ENCODE measurements around the gene XPO5.

- TF ChIP-seq CTCF (IDR thresholded peaks at IDR 0.05) (no peak), POLR2AphosphoS5 (IDR thresholded peaks at IDR 0.05; ENCODE audit: low read depth, low read length) (no peak), REST (IDR thresholded peaks at IDR 0.05; ENCODE audit: insufficient read depth in 1 of 2, low read depth in 2 of 2, low read length in 1 of 2) (no peak)
Observed at GRCh38 chr6:43544461-43544860, 31.4 kb downstream of the XPO5 start.

Measured in Panc1 (cell line).